Lower lobe of right lung (tissue), 2 donors: ENCODE results near the gene PSMB9. TPM values are rescaled to one million over a fixed set of nuclear protein-coding genes. Genes with fewer than 3 reads are reported as not detected.

Source experiments
- ATAC-seq, 2 donors: fragments of 200-7000 bp; cut with Tn5 transposase; one replicate each; pipeline ENCODE4 v1.9.1; 2020 to 2022; ENCODE audit warnings: mild to moderate bottlenecking in 2 of 2, moderate library complexity in 2 of 2
- DNase-seq: peaks from one replicate; pipeline ENCODE4 v3.0.0-alpha.2; 2020
- H3K27ac ChIP-seq: fragments of 200-600 bp; one replicate; pipeline ENCODE4 v1.8.0; 2022
- H3K27me3 ChIP-seq: fragments of 200-600 bp; one replicate; pipeline ENCODE4 v1.8.0; 2022; ENCODE audit warnings: low read depth
- H3K36me3 ChIP-seq: fragments of 200-600 bp; one replicate; pipeline ENCODE4 v1.8.0; 2022; ENCODE audit warnings: mild to moderate bottlenecking
- H3K4me1 ChIP-seq: fragments of 200-600 bp; one replicate; pipeline ENCODE4 v1.8.0; 2022
- H3K4me3 ChIP-seq: fragments of 200-600 bp; one replicate; pipeline ENCODE4 v1.8.0; 2022; ENCODE audit warnings: mild to moderate bottlenecking
- H3K9me3 ChIP-seq: fragments of 200-600 bp; one replicate; pipeline ENCODE4 v1.8.0; 2022
- CTCF ChIP-seq: fragments of 200-600 bp; IDR thresholded peaks from one replicate; pipeline ENCODE4 v1.8.0; 2022; ENCODE audit warnings: antibody characterized with exemption, mild to moderate bottlenecking
- intact Hi-C: fragments of 100-400 bp; cut with DNase I; formaldehyde crosslinking; loops from one replicate; pipeline ENCODE4 v1.11.0; 2022
- total RNA-seq: library from RNA; stranded (reverse); fragmentation: NEBNext Ultra II Directional; extraction: Animal tissue kit (Norgen Biotek cat#: 25700); gene quantifications from one replicate; pipeline ENCODE4 v1.2.1, GENCODE V29; 2021
- donor health status: DM: no; HTN: yes; CAD: no; lungs with severe emphysema.

PSMB9 gene
- total RNA-seq, 1 donor from 2014 or later = 74.5 TPM

GRCh38 chr6:32840604-32841246 lies 13.3 kb upstream of the PSMB9 start:
- ATAC-seq (no peak), DNase-seq (no peak)
- TF ChIP-seq CTCF = no peak
- H3K4me3 ChIP-seq = no peak overlapping the region
- intact Hi-C loops = no loop called here
- peaks cover 43% of the 10 kb centered on the region for H3K36me3 ChIP-seq
- no peaks in the 10 kb centered on the region for H3K27me3 ChIP-seq
- no peaks in the 10 kb centered on the region for H3K9me3 ChIP-seq
- no peak overlapping the region for H3K27ac ChIP-seq
- H3K4me1 ChIP-seq = peaks cover 53% of the 10 kb centered on the region

- Histone ChIP-seq H3K27ac (no peak overlapping the region), H3K9me3 (no peaks in the 10 kb centered on the region), H3K27me3 (no peaks in the 10 kb centered on the region), H3K36me3 (peaks cover 48% of the 10 kb centered on the region), H3K4me3 (peak overlapping the region; percentile 92), H3K4me1 (peaks cover 55% of the 10 kb centered on the region)
- intact Hi-C loops = no loop called here
- ATAC-seq (no peak), DNase-seq (no peak)
- no peak for TF ChIP-seq CTCF
Measured at GRCh38 chr6:32842021-32842650, 11.9 kb upstream of the PSMB9 start.

- Histone ChIP-seq H3K4me1 (peaks cover 49% of the 10 kb centered on the region), H3K4me3 (peak overlapping the region; percentile 92), H3K9me3 (no peaks in the 10 kb centered on the region), H3K36me3 (peaks cover 53% of the 10 kb centered on the region), H3K27ac (no peak overlapping the region), H3K27me3 (no peaks in the 10 kb centered on the region)
- no peak for ATAC-seq
- TF ChIP-seq CTCF = no peak
- intact Hi-C loops = no loop called here
- no peak for DNase-seq
Measured at GRCh38 chr6:32842690-32843089, 11.3 kb upstream of the PSMB9 start.

GRCh38 chr6:32843331-32843978 lies 10.5 kb upstream of the PSMB9 start:
- intact Hi-C loops = no loop called here
- TF ChIP-seq CTCF = no peak
- DNase-seq (no peak), ATAC-seq (no peak)
- H3K36me3 ChIP-seq = peaks cover 61% of the 10 kb centered on the region
- no peaks in the 10 kb centered on the region for H3K9me3 ChIP-seq
- H3K4me1 ChIP-seq = peaks cover 47% of the 10 kb centered on the region
- no peaks in the 10 kb centered on the region for H3K27me3 ChIP-seq
- peak overlapping the region; percentile 91 for H3K27ac ChIP-seq
- peak overlapping the region; percentile 92 for H3K4me3 ChIP-seq

GRCh38 chr6:32843979-32844838 lies 9.8 kb upstream of the PSMB9 start, which contains the start of gene PSMB8:
PSMB8 (minus strand) TSS chr6:32844047; CDS start chr6:32843996, 51 bp downstream.
- H3K9me3 ChIP-seq = no peaks in the 10 kb centered on the region
- peak; percentile 19 for TF ChIP-seq CTCF
- intact Hi-C loops = no loop called here
- peaks cover 68% of the 10 kb centered on the region for H3K36me3 ChIP-seq
- no peaks in the 10 kb centered on the region for H3K27me3 ChIP-seq
- peak within 1 kb of the TSS; percentile 91 for H3K27ac ChIP-seq
- H3K4me1 ChIP-seq = peaks cover 40% of the 10 kb centered on the region
- peak; percentile 98 for DNase-seq
- ATAC-seq = peak; percentile 97 to 98
- peak within 1 kb of the TSS; percentile 92 for H3K4me3 ChIP-seq
